GM18511 (cell line): ENCODE measurements around the gene SLIT3.

ENCODE experiments used
- ATAC-seq: cut with Tn5 transposase; IDR thresholded peaks from one replicate; pipeline ENCODE4 v1.9.1; 2021; ENCODE audit warnings: mild to moderate bottlenecking, moderate library complexity; ENCODE audit not compliant: unreplicated experiment

The SLIT3 gene

DNA sequence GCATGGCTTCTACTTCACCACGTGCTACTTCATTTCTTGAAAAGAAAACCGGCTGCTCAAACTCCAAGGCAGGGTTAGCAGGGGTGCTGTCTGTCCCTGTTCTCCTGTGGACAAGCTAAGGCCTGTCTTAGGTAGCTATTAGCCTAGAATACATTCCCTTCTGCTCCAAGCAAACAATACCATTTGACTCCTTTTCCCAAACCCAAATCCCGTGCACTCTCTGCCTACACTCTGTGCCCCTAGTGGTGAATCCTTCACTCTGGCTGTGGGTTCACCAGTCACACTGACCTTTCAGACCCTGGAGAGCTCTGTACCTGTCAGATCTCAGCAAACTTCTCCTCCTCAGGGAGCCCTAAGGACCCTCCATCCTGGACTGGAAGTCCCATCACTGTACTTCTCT, 211.6 kb downstream of the SLIT3 start:
- ATAC-seq = no peak

- no peak for ATAC-seq
Measured at GRCh38 chr5:169088028-169088725, 212.8 kb downstream of the SLIT3 start.

DNA sequence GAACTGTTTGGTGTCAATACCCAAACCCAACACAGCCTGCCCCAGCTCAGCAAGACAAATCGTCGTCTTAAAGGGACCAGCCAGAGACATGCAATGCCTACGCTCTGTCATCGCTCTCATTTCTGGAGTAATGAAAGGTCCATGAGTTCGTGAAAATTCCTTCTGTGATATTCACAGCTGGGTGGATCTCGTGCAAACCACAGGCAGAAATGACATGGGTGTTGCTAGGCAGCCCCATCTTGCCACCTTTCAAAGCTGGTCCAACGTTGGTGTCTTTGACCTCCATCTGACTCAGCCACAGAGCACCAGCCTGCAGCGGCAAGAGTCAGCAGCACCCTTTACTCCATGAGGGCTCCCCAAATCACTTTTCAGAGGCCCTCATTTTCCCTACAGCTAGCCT, 215.3 kb downstream of the SLIT3 start:
- no peak for ATAC-seq

- ATAC-seq = no peak
Measured at GRCh38 chr5:169085212-169085611, 215.7 kb downstream of the SLIT3 start.

DNA sequence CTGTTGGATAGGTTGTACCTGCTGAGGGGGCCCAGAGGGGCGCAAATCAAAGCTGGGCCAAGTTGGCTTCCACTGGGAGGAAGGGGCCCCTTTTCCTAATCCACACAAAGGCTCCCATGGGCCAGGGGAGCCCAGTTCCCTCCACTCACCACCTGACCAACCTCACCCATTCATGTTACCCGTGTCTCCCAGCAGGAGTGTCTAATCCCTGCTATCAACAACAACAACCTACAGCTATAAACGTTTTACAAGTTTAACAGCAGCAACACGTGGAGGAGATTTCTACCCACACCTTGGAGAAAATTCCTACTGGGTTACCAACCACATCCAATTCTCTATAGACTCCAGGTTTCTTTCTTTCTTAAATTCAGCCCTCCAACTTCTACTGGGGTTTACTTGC, 216.2 kb downstream of the SLIT3 start:
- ATAC-seq = no peak

DNA sequence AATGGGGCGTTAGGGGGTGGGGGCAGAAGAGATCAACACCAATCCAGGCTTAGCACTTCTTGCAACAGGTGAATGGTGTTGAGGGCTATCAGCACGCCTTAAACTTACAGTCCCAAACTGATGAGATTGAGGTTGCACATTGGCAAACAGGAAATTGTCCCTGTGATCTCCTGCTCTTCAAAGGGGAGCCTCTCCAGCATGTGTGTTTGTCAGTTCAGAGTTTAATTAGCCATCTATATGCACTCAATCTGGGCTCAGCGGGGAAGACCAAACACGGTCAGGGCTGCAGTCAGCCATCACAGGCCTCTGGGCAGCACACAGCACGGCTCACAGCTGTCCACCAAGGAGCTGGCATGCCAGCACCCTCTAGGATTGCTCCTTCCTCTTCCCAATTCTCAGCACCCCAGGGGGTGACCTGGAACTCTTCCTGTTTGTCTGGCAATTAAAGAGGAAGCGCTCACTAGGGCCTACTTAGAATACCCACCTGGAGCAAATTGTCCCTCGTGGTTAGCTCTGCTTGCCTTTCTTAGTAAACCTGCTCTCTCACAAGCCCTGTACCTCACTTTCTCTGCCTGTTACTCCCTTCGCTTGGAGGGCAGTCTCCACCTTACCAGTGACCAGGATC, 217.4 kb downstream of the SLIT3 start:
- no peak for ATAC-seq

GRCh38 chr5:169081000-169081724, 219.8 kb downstream of the SLIT3 start:
- ATAC-seq = no peak

GRCh38 chr5:169080448-169080911, 220.5 kb downstream of the SLIT3 start:
- ATAC-seq = no peak

GRCh38 chr5:169079697-169080096, 221.2 kb downstream of the SLIT3 start:
- ATAC-seq = no peak

DNA sequence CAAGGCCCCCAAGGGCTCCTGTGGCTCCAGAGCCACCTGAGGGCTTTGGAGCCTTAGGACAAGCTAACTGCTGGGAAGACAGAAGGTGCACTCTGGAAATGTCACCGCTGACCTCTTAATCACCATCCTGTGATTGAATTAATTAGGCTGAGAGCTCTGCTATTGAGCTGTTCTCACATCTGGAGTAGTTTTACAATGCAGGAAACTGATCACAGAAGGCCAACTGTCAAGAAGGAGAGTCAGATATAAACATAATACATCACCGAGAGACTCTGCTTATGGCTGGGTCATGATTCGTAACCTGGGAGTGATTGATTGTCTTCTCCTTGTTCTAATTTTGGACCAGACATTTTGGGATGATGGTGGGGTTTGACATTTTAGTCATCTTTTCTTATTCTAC, 226.1 kb downstream of the SLIT3 start:
- ATAC-seq = no peak

- ATAC-seq = no peak
Measured at GRCh38 chr5:169072233-169072632, 228.7 kb downstream of the SLIT3 start.

DNA sequence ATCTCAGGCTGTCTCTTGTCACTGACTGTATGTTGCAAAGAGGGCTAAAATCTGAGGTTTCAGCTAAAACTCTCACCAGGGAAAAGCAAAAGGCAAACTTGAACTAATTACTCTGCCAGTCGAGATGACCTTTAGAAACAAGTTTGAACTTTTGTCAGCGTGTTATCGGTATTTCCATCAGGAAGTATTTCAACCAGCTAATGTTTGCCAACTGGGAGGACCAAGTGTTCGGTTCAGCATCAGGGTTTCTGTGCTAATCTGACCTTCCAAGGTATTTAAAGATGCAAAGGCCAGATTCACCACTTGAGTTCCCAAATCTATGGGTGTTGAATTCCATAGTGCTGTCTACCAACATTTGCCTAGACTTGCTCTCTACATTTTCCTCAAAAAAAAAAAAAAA, 230.5 kb downstream of the SLIT3 start:
- ATAC-seq = no peak

DNA sequence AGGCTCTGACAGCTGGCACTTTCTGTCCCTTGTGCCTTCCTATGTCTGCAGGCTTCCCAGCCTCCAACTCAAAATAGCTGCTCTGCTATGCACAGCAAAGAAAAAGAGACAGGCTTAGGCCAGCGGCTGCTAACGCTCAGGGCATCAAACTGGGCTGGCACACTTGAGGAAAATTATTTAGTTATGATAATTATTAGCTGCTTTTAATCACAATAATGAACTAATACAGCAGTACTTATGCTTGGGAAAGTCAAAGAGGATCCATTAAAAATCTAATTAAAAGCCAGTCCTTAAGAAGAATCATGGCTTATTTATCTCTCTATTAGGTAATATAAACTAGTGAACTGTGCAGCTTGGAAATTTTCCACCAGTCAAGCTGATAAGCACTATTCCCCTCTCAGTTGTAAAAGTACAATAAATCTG, 233.2 kb downstream of the SLIT3 start:
- no peak for ATAC-seq

DNA sequence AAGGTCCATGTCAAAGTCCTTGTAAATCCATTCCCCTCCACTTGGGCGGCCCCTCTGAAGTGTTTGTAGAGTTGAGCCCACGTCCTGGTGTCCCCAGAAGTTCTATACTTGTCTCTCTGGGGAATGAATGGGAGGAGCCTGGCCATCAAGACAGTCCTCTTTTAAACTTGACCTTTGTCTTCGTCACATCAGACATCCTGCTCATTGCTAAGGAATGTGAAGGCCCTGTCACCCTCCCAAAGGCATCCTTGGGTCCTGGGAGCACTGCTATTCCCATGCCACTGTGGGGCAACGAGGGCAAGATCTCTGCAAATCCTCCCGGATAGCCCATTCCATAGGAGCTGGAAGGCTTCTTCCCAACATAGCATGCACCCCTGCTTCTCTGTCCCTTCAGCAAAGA, 235.5 kb downstream of the SLIT3 start:
- no peak for ATAC-seq

DNA sequence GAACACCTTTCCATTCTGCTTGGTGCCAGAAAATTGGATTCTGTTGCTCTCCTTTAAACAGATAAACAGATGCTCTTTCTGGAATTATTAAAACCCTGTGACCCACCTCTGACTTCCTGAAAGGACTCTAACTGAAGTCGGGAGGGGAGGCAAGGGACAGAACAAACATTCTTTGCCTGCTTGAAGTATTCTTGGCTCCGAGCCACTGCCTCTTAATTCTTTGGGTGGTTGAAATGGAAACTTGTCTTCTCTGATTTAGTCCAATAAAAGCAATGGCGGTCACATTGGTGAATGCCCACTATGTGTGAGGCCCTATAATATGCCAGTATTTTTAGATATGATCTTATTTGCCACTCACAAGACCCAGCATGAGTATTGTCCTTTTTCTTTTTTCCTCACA, 236.8 kb downstream of the SLIT3 start:
- no peak for ATAC-seq

DNA sequence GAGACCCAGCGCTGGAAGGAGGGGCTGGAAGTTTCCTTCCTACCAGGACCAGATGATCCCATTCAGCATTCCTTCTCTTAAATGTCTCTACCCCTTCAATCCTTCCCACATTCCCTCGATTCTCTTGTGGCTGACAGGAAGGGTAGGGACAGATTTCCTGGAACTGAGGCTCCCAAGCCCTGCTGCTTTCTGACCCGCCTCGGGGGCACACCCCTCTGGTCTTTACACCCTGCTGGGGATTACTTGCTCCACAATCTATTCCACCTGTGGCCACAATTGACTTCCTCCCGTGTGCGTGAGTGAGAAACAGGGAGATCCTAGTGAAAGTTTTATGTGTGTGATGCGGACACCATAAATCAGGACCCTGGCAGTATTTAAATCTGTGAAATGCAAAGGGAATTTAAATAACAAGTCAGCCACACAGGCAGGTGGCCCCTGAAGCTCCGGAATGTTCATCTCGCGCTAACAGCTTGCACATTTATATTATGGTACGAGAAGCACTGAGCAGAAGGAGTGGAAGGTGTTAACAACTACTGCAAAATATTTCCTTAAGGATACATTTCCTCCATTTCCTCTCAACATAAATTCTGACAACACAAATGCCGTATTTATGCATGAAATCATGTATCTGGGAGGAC, 237.5 kb downstream of the SLIT3 start:
- no peak for ATAC-seq

GRCh38 chr5:169062690-169063089, 238.2 kb downstream of the SLIT3 start:
- ATAC-seq = no peak

- no peak for ATAC-seq
Measured at GRCh38 chr5:169054506-169054905, 246.4 kb downstream of the SLIT3 start.

DNA sequence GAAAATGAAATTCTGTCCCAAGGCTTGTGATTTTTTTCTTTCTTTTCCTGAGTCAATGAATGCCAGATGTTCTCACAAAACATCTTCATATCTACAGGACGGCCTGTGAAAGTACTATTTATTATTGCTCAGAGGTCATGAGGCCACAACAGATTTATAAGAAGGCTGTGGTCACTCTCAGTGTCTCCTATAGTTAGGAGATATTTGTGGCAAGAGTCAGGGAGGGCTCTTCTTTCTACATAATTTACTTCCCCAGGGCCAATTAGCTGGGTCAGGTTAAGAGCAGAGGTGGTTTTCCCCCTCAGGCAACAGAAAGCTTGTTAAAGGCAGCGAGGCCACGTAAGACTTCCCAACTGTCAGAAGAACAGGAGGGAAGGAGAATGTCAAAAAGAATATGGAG, 248.7 kb downstream of the SLIT3 start:
- ATAC-seq = no peak

GRCh38 chr5:169051351-169051750, 249.6 kb downstream of the SLIT3 start:
- ATAC-seq = no peak

DNA sequence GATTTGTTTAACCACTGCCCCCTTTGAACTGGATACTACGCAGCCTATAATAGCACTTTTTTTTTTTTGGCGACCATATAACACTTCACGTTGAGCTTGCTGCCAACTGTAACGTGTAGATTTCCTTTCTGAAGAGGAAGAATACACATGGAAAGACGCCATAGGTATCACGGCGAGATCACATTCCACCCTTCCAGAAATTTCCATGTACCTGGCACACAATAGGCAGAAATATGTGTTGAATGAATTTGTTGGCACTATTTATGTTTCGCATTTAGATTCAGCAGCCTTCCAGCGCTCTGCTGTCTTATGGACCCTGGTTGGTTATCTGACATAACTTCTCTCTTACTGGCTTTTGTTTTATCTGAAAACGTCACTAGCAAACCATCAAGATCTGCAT, 250.3 kb downstream of the SLIT3 start:
- ATAC-seq = no peak

DNA sequence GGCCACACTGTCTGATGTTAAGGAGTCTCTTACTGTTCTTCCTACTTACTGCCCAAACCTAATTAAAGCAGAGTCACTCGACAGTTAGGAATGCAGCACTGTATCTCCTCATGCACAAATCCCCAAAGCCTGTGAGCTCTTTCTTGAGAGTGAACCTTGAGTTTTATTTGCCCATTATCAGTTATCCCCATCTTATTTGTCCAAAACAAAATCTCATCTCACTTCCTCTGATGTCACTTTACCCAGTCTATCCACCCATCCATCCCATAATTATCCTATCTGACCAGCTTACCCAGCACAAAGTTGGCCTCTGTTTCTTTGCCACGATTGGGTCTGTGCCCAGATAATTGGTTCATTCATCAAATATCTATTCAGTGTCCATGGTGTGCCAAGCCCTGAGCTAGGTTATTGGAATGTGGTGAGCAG, 250.8 kb downstream of the SLIT3 start:
- ATAC-seq = no peak
